Fibroblast of mammary gland (primary cell): ENCODE measurements around the gene TPBGL.

Experiments used
- DNase-seq: peaks from one replicate; pipeline ENCODE4 v3.0.0-alpha.2; 2010; ENCODE audit warnings: low read depth
- H3K4me3 ChIP-seq: 2 replicates; pipeline ENCODE4 v1.5.1; 2011; ENCODE audit warnings: low read depth, mild to moderate bottlenecking, low read length, moderate library complexity; ENCODE audit not compliant: control insufficient read depth
- CTCF ChIP-seq: conservative IDR thresholded peaks from 2 replicates; pipeline ENCODE4 v1.5.1; 2011; ENCODE audit warnings: low read depth, low read length, inconsistent platforms; ENCODE audit not compliant: control insufficient read depth, insufficient read depth

The TPBGL gene

GRCh38 chr11:75244052-75244814, 3.7 kb downstream of the TPBGL start:
- no peak for TF ChIP-seq CTCF
- no peak overlapping the region for H3K4me3 ChIP-seq
- no peak for DNase-seq

DNA sequence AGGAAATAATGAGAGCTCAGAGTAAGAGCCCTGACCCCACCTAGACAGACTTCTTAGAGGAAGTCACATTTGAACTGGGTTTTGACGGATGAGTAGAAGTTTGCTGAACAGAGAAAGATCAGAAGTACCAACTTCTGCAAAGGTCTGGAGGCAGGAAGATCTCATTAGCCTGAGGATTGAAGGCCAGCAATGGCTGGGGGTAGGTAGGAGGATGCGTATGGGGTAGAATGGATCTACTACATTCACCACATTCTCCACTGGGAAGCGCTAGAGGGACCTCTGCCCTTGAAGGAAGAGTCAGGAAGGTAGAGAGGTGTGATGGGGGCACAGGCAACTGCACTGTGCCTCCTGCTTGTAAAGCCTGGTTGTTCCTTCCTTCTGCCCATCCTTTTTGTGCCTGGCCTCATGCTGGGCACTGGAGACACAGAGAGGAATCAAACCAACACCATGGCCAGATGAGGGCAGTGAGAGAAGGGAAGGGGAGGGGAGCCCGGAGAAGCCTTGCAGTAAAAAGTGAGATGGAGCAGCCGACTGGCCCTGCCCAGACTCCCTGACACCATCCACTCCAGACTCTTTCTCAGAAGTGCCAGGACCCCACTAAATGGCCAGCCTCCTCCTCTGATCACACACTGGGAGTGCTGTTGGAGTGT, 4.9 kb downstream of the TPBGL start:
- no peak for TF ChIP-seq CTCF
- no peak for DNase-seq
- H3K4me3 ChIP-seq = no peak overlapping the region

DNA sequence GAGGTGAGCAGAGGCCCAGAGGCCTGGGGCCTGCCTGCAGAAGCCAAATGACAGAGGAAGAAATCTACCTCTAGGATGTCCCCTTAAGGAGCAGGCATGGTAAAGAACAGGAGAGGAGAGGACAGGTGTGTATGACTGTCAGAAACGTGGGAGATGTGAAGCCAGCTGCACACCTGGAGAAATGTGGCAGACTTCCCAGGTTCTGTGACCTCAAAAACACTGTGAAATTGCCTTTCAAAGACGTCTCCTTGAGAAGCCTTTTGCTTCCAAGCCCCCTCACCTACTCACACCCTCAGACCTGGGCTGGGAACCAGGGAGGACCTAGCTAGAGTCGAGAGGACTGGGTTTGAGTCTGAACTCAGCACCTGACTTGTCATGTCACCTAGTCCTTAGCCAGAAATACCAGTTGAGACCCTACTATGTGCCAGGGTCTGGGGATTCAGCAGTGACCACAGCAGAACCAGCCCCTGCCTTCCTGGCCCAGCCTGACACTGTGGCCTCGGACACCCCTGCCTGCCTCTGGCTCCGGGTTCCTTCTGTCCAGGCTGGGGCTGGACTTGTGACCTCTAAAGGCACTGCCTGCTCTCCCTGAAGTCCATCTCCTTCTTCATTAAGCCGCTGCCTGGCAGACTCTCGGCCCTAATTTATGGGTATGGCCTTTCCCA, 5.6 kb downstream of the TPBGL start:
- TF ChIP-seq CTCF = no peak
- no peak overlapping the region for H3K4me3 ChIP-seq
- DNase-seq = no peak

DNA sequence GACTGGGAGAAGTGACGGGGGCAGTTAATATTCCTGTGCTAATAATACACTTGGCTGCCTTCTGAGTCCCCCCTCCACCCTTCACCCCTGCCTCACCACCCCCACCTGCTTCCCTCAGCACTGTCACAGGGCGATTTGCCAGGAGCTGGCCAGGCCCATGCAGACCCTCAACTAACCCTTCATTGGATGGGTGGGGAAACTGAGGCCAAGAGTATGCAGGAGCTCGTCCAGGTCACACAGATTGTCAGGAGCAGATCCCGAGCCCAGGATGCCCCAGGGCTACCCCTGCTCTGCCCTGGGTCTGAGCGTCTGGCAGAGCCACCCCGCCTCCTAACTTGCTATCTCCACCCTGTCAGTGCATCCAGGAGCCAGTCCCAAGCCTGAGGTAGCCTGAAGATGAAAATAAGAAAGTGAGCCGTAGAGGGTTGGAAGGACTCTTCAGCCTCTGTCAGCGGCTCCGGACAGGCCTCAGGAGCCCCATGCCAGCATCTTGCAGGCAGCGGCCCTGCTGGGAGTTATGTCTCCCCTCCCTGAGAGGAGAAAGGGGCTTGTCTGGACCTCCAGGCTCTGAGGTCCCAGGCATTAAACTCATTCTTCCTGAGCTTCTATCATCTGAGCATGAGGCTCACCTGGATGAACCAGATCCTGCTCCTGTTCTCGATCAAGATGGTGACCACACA, 6.2 kb downstream of the TPBGL start:
- TF ChIP-seq CTCF = no peak
- no peak for DNase-seq
- no peak overlapping the region for H3K4me3 ChIP-seq

DNA sequence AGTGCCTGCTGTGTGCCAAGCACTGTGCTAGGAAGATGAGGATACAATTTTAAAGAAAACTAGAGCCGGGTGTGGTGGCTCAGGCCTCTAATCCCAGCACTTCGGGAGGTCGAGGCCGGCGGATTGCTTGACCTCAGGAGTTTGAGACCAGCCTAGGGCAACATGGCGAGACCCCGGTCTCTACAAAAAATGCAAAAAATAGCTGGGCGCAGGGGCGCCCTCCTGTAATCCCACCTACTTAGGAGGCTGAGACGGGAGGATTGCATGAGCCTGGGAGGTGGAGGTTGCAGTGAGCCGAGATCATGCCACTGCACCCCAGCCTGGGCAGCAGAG, 8.3 kb downstream of the TPBGL start:
- TF ChIP-seq CTCF = no peak
- H3K4me3 ChIP-seq = no peak overlapping the region
- no peak for DNase-seq

DNA sequence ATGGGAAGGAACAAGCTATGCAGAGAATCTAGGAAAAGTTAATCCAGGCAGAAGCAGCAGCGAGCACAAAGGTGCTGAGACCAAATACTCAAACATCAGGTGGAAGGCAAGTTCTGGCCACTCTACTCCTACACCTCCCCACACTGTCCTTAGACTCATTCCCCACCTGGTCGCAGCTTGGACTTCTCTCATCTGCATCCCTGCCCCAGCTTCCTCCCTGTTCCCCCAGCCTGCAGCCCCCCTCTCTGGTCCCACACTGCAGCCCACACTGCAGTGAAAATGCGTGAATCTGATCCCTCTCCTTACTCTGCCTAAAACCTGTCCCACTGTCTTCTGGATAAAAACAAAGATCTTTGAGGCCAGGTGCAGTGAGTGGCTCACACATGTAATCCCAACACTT, 9.1 kb downstream of the TPBGL start:
- no peak overlapping the region for H3K4me3 ChIP-seq
- no peak for DNase-seq
- no peak for TF ChIP-seq CTCF
